IMR-90 (cell line): ENCODE results near the gene AP1M2. TPM values are rescaled to one million over a fixed set of nuclear protein-coding genes. Genes with fewer than 3 reads are reported as not detected.

Source experiments
- ATAC-seq: fragments of 200-7000 bp; cut with Tn5 transposase; 2 replicates; pipeline ENCODE4 v1.9.1; 2020; ENCODE audit warnings: low read depth, mild to moderate bottlenecking, moderate library complexity
- BruUV-seq: library from RNA; stranded (reverse); fragments of 400-500 nt; replicated peaks from 2 replicates; lab custom pipeline; 2021; lab: Mats Ljungman, UMichigan
- CTCF ChIA-PET: fragments of 300-600 bp; formaldehyde crosslinking; extraction: SDS; loops from one replicate; lab custom pipeline; 2021; ENCODE audit warnings: antibody characterized with exemption; lab: Yijun Ruan, JAX
- POLR2A ChIA-PET: fragments of 300-600 bp; sonication (Branson Sonifier 250); formaldehyde crosslinking; loops from one replicate; lab custom pipeline; 2022; ENCODE audit warnings: antibody characterized with exemption; ENCODE audit not compliant: unreplicated experiment; lab: Charles Lee
- DNase-seq: peaks from one replicate; pipeline ENCODE4 v3.0.0; 2013
- H2AFZ ChIP-seq: replicated peaks from 2 replicates; pipeline ENCODE3; 2013; ENCODE audit warnings: low read length, mild to moderate bottlenecking; ENCODE audit not compliant: poor library complexity
- H2AK5ac ChIP-seq: 2 replicates; pipeline ENCODE4 v1.6.1; 2013; ENCODE audit warnings: low read depth, low read length, inconsistent platforms
- H2AK9ac ChIP-seq: replicated peaks from 2 replicates; pipeline ENCODE3; 2013; ENCODE audit warnings: mild to moderate bottlenecking, low read depth, low read length, moderate library complexity; ENCODE audit not compliant: poor library complexity
- H2BK120ac ChIP-seq: 2 replicates; pipeline ENCODE4 v1.6.1; 2013; ENCODE audit warnings: low read depth, low read length, inconsistent platforms
- H2BK15ac ChIP-seq: 3 replicates; pipeline ENCODE4 v1.6.1; 2013; ENCODE audit warnings: low read depth, low read length, inconsistent platforms
- H2BK20ac ChIP-seq: 2 replicates; pipeline ENCODE4 v1.6.1; 2013; ENCODE audit warnings: low read depth, mild to moderate bottlenecking, inconsistent platforms, low read length, moderate library complexity
- H2BK5ac ChIP-seq: 2 replicates; pipeline ENCODE4 v1.6.1; 2013; ENCODE audit warnings: mild to moderate bottlenecking, low read depth, low read length, inconsistent platforms; ENCODE audit not compliant: poor library complexity, severe bottlenecking
- H3K14ac ChIP-seq: replicated peaks from 2 replicates; pipeline ENCODE4 v1.6.1; 2013; ENCODE audit warnings: low read depth, low read length, inconsistent platforms
- H3K18ac ChIP-seq: 2 replicates; pipeline ENCODE4 v1.6.1; 2013; ENCODE audit warnings: low read depth, low read length, control low read depth
- H3K23ac ChIP-seq: 2 replicates; pipeline ENCODE4 v1.6.1; 2013; ENCODE audit warnings: low read depth, low read length, inconsistent platforms
- H3K27ac ChIP-seq: 2 replicates; pipeline ENCODE4 v1.5.1; 2013; ENCODE audit warnings: mild to moderate bottlenecking, control low read depth, low read length; ENCODE audit not compliant: insufficient read depth
- H3K27me3 ChIP-seq: 2 replicates; pipeline ENCODE4 v1.6.1; 2013; ENCODE audit warnings: low read length; ENCODE audit not compliant: control insufficient read depth, insufficient read depth
- H3K36me3 ChIP-seq: 2 replicates; pipeline ENCODE4 v1.6.1; 2013; ENCODE audit warnings: low read length, mixed read lengths; ENCODE audit not compliant: control insufficient read depth, insufficient read depth
- H3K4ac ChIP-seq: 2 replicates; pipeline ENCODE4 v1.6.1; 2013; ENCODE audit warnings: low read depth, low read length, inconsistent platforms
- H3K4me1 ChIP-seq: 2 replicates; pipeline ENCODE4 v1.6.1; 2013; ENCODE audit warnings: low read length, mixed read lengths; ENCODE audit not compliant: control insufficient read depth, insufficient read depth
- H3K4me2 ChIP-seq: 2 replicates; pipeline ENCODE4 v1.6.1; 2013; ENCODE audit warnings: low read depth, mild to moderate bottlenecking, control low read depth, low read length, moderate library complexity
- H3K4me3 ChIP-seq: 2 replicates; pipeline ENCODE4 v1.5.1; 2013; ENCODE audit warnings: low read depth, mild to moderate bottlenecking, control low read depth, low read length, moderate library complexity; ENCODE audit not compliant: insufficient read depth
- H3K56ac ChIP-seq: 2 replicates; pipeline ENCODE4 v1.6.1; 2013; ENCODE audit warnings: low read length, inconsistent platforms; ENCODE audit not compliant: insufficient read depth; ENCODE audit errors: extremely low read depth
- H3K79me1 ChIP-seq, 2 experiments: 2 replicates each; pipeline ENCODE4 v1.6.1; 2013; ENCODE audit warnings: low read length in 2 of 2, inconsistent platforms in 1 of 2, low read depth in 1 of 2
- H3K9ac ChIP-seq: 2 replicates; pipeline ENCODE4 v1.6.1; 2013; ENCODE audit warnings: low read depth, low read length, control low read depth
- H3K9me1 ChIP-seq: 2 replicates; pipeline ENCODE4 v1.6.1; 2013; ENCODE audit warnings: low read length, inconsistent platforms; ENCODE audit not compliant: insufficient read depth
- H3K9me3 ChIP-seq: 2 replicates; pipeline ENCODE4 v1.6.1; 2013; ENCODE audit warnings: low read length; ENCODE audit not compliant: control insufficient read depth, insufficient read depth
- H4K20me1 ChIP-seq: 2 replicates; pipeline ENCODE4 v1.6.1; 2013; ENCODE audit warnings: low read length, inconsistent platforms; ENCODE audit not compliant: insufficient read depth
- H4K5ac ChIP-seq: 2 replicates; pipeline ENCODE4 v1.6.1; 2013; ENCODE audit warnings: mild to moderate bottlenecking, low read depth, low read length, control low read depth
- H4K8ac ChIP-seq, 2 experiments: 2 replicates each; pipeline ENCODE4 v1.6.1; 2013; ENCODE audit warnings: low read depth in 2 of 2, low read length in 2 of 2, control low read depth in 1 of 2, inconsistent platforms in 1 of 2
- H4K91ac ChIP-seq: 2 replicates; pipeline ENCODE4 v1.6.1; 2013; ENCODE audit warnings: low read depth, low read length, inconsistent platforms; ENCODE audit not compliant: insufficient read depth
- BHLHE40 ChIP-seq: fragments of 150-350 bp; IDR thresholded peaks from 2 replicates; pipeline ENCODE4 v1.6.1; 2016; ENCODE audit warnings: mild to moderate bottlenecking, low read depth, low read length
- CHD1 ChIP-seq: IDR thresholded peaks from 2 replicates; pipeline ENCODE4 v1.6.1; 2012; ENCODE audit warnings: low read depth, low read length, improper control_type of control experiment
- CTCF ChIP-seq: conservative IDR thresholded peaks from 2 replicates; pipeline ENCODE4 v1.5.1; 2012; ENCODE audit warnings: mild to moderate bottlenecking, low read depth, low read length, improper control_type of control experiment
- FOS ChIP-seq: fragments of 150-350 bp; IDR thresholded peaks from 2 replicates; pipeline ENCODE4 v1.6.1; 2016; ENCODE audit warnings: low read depth, low read length
- MAZ ChIP-seq: IDR thresholded peaks from 2 replicates; pipeline ENCODE4 v1.6.1; 2012; ENCODE audit warnings: low read depth, mild to moderate bottlenecking, low read length, improper control_type of control experiment, moderate library complexity, borderline replicate concordance
- NFE2L2 ChIP-seq: fragments of 150-350 bp; IDR thresholded peaks from 2 replicates; pipeline ENCODE4 v1.6.1; 2016; ENCODE audit warnings: low read depth, mild to moderate bottlenecking, low read length
- POLR2A ChIP-seq: IDR thresholded peaks from 2 replicates; pipeline ENCODE4 v1.6.1; 2012; ENCODE audit warnings: mild to moderate bottlenecking, low read depth, low read length
- RCOR1 ChIP-seq: IDR thresholded peaks from 2 replicates; pipeline ENCODE4 v1.6.1; 2012; ENCODE audit warnings: mild to moderate bottlenecking, low read length, improper control_type of control experiment; ENCODE audit not compliant: insufficient replicate concordance
- RFX5 ChIP-seq: IDR thresholded peaks from 2 replicates; pipeline ENCODE4 v1.8.0; 2012; ENCODE audit warnings: low read depth, mild to moderate bottlenecking, low read length, moderate library complexity
- SMC3 ChIP-seq: fragments of 150-350 bp; IDR thresholded peaks from 2 replicates; pipeline ENCODE4 v1.6.1; 2016; ENCODE audit warnings: low read depth, mild to moderate bottlenecking, antibody characterized with exemption, low read length, moderate library complexity
- WGBS, 2 experiments: methylation state at CpG; one replicate each; pipeline versions ENCODE4 v1.1.5 to v1.1.7; 2013; ENCODE audit warnings: missing lambda C conversion rate in 2 of 2; ENCODE audit not compliant: insufficient read length in 1 of 2; ENCODE audit errors: extremely low coverage in 2 of 2; 5-methylcytosine and 5-hydroxymethylcytosine counted together
- dilution Hi-C: fragments of 300-500 bp; cut with HindIII; formaldehyde crosslinking; loops from one replicate; pipeline ENCODE4 v1.14.3; 2018; ENCODE audit warnings: low sequenced_read_pairs; ENCODE audit not compliant: unreplicated experiment
- in situ Hi-C: fragments of 300-500 bp; cut with MboI; formaldehyde crosslinking; loops from 3 replicates; pipeline ENCODE4 v1.14.3; 2019; ENCODE audit warnings: low sequenced_read_pairs, inconsistent platforms, mixed read lengths
- intact Hi-C: fragments of 100-400 bp; cut with micrococcal nuclease; formaldehyde crosslinking; loops from 2 replicates; pipeline ENCODE4 v1.10.0; 2022
- polyA plus RNA-seq, 3 experiments: library from polyadenylated mRNA; depleted of rRNA; stranded (reverse); fragments of >200 nt; gene quantifications; 2 replicates each; pipeline ENCODE4 v1.2.3, GENCODE V29; 2012; ENCODE audit warnings: low replicate concordance in 1 of 3
- total RNA-seq: library from RNA; depleted of rRNA; stranded (reverse); fragments of >200 nt; gene quantifications from 2 replicates; pipeline ENCODE4 v1.2.3, GENCODE V29; 2012

The AP1M2 gene
- total and polyA plus RNA-seq, 2 of the 4 experiments (the other 2 are of a cell fraction): 0.17 TPM; not detected in 1

DNA sequence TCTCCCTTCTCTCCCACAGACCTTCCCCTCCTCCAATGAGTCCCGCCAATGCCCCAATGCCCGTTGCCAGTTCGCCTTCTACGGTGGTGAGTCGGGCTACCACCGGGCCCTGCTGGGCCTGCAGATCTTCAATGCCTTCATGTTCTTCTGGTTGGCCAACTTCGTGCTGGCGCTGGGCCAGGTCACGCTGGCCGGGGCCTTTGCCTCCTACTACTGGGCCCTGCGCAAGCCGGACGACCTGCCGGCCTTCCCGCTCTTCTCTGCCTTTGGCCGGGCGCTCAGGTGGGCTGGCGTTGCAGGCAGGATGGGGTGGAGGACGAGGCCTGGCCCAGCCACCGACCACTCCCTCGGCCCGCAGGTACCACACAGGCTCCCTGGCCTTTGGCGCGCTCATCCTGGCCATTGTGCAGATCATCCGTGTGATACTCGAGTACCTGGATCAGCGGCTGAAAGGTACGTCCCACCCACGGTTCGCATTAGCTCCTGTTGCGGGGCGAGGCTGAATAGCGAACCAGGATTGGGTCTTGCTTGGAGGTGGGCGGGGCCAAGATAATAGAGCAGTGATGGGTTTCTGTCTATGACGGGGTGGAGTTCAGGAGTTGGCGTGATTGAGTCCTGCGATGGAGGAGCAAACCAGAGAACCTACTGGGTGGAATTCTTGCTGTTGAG is 49.3 kb upstream of the AP1M2 start:
- ATAC-seq: no peak
- H4K8ac ChIP-seq: no peak overlapping the region
- peaks cover 4% of the 10 kb centered on the region; the same call in 1 of the 2 replicates for H4K20me1 ChIP-seq
- peaks cover 7% of the 10 kb centered on the region; the same call in 1 of the 2 replicates for H3K9me1 ChIP-seq
- in situ Hi-C loops (no loop called here), dilution Hi-C loops (no loop called here), intact Hi-C loops (no loop called here)
- no peak overlapping the region for H2BK120ac ChIP-seq
- no peak overlapping the region for H2BK5ac ChIP-seq
- no TSS peak for BruUV-seq
- H3K79me1 ChIP-seq: no peaks in the 10 kb centered on the region; a peak in 2 of 4 replicates
- no peak for DNase-seq
- H3K14ac ChIP-seq: no peak overlapping the region
- no peak overlapping the region for H3K4me2 ChIP-seq
- TF ChIP-seq MAZ (no peak), RFX5 (no peak), BHLHE40 (no peak), FOS (no peak), SMC3 (no peak), NFE2L2 (no peak), RCOR1 (no peak), POLR2A (no peak), CTCF (no peak), CHD1 (no peak)
- ChIA-PET CTCF (interaction anchor here (0.7 kb wide), 1 partner anchor 32 kb away, joined by 4 read pairs; no protein-coding TSS in a partner anchor), POLR2A (no interaction called here)
- no peaks in the 10 kb centered on the region for H3K27me3 ChIP-seq
- H2BK20ac ChIP-seq: no peak overlapping the region
- H3K23ac ChIP-seq: no peak overlapping the region
- no peaks in the 10 kb centered on the region for H3K9me3 ChIP-seq
- WGBS, 2 experiments: 94% methylated on average over 25 of the region's 37 CpGs; no CpG with 5 or more reads in 1 of the 2 experiments
- H3K4me3 ChIP-seq: no peak overlapping the region
- no peak overlapping the region for H2AK9ac ChIP-seq
- no peaks in the 10 kb centered on the region for H3K4me1 ChIP-seq
- no peak overlapping the region for H3K18ac ChIP-seq
- H3K9ac ChIP-seq: no peak overlapping the region
- H4K91ac ChIP-seq: no peak overlapping the region
- no peak overlapping the region for H3K4ac ChIP-seq
- H4K5ac ChIP-seq: no peak overlapping the region
- H3K36me3 ChIP-seq: peaks cover 52% of the 10 kb centered on the region
- H2AFZ ChIP-seq: no peak overlapping the region
- no peak overlapping the region for H3K56ac ChIP-seq
- H3K27ac ChIP-seq: no peak overlapping the region
- no peak overlapping the region for H2AK5ac ChIP-seq
- H2BK15ac ChIP-seq: no peak overlapping the region
